Renal pelvis (tissue), 4 donors: ENCODE measurements around the gene AS3MT. TPM values are rescaled to one million over a fixed set of nuclear protein-coding genes. Genes with fewer than 3 reads are reported as not detected.
"Not testable (repeated sequence)": the region's sequence is repeated elsewhere in the genome, so short reads cannot be mapped to it uniquely, and the experiment has no call there.

Experiments
- DNase-seq: peaks from one replicate; pipeline ENCODE4 v3.0.0-alpha.2; 2013
- polyA plus RNA-seq, 3 donors: library from polyadenylated mRNA; unstranded; fragments of 120-200 nt; gene quantifications; one replicate each; pipeline ENCODE4 v1.2.1, GENCODE V29; 2013; ENCODE audit not compliant: insufficient read length in 3 of 3

The AS3MT gene
- polyA plus RNA-seq, 3 donors, result 19.5 to 26.0 (median 23.1) TPM

DNA sequence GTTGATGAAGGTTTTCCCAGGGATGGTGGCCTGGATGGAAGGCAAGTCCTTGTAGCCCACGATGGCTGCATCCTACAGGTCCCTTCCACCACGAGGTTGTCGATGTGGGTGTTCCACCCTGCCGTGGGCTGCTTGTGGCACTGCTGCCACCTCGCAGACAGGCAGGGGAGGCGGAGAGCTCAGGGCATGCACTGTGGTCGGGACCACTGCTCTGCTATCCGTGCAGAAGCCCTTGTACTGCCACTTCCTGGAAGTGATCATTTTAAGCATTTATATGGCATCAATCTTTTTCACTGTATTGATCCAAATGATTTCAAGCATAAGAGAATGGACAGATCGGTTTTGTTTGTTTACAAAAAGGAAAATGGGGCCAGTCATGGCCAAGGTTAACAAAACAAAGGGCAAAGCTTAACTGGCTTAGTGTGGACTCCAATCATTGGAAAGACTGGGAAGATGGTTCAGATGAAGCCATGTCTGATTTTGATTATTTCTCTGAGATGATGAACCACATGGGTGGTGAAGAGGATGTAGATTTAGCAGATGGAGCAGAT is 23.8 kb upstream of the AS3MT start:
- DNase-seq, result no peak

DNA sequence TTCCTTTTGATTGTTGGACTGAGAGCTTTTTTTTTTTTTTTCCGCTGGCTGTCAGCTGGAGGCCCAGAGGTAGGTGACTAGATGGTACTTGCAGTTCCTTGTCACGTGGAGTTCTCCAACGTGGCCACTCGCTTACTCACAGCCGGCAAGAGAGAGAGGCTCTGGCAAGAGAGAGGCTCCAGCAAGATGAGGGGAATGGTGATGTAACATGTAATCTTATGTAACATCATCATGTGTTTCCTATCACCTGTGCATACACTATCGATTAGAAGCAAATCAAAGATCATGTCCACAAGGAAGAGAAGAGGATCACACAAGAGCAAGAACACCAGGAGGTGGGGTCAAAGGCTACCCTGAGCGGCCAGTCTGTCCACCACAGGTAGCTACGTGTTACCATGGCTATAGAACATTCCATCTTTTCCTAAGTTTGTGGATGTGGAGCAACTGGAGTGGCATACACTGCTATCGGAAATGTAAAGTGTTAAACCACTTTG is 19.2 kb upstream of the AS3MT start:
- DNase-seq, result no peak

DNA sequence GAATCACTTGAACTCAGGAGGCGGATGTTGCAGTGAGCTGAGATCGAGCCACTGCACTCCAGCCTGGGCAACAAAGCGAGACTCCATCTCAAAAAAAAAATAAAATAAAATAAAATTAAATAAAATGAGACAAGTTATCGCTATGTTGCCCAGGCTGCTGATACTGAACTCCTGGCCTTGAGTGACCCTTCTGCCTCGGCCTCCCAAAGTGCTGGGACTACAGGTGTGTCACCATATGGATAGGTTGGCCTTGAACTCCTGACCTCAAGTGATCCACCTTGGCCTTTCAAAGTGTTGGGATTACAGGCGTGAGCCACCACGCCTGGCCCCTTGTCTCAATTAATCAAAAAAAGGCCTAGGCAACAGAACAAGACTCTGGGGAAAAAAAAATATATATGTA is 16.0 kb upstream of the AS3MT start:
- not testable (repeated sequence) for DNase-seq

DNA sequence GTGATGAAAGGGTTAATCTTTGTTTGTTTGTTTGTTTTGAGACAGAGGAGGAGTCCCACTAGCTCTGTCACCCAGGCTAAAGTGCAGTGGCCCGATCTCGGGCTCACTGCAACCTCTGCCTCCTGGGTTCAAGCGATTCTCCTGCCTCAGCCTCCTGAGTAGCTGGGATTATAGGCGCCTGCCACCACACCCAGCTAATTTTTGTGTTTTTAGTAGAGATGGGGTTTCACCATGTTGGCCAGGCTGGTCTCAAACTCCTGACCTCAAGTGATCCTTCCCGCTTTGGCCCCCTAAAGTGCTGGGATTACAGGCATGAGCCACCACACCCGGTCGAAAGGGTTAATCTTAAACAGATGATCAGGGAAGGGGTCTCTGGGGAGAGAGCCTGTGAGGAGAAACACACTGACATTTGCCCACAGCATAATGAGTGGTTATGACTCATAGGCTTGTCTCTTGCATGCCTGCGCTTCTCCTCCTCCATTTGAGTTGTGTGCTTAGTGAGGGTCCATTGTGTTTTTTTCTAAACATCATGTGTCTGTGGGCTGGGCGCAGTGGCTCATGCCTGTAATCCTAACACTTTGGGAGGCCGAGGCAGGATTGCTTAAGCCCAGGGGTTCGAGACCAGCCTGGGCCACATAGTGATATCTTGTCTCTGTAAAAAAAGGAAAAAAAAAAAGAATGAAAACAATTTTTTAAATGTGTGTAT is 13.4 kb upstream of the AS3MT start:
- DNase-seq, result not testable (repeated sequence)

DNA sequence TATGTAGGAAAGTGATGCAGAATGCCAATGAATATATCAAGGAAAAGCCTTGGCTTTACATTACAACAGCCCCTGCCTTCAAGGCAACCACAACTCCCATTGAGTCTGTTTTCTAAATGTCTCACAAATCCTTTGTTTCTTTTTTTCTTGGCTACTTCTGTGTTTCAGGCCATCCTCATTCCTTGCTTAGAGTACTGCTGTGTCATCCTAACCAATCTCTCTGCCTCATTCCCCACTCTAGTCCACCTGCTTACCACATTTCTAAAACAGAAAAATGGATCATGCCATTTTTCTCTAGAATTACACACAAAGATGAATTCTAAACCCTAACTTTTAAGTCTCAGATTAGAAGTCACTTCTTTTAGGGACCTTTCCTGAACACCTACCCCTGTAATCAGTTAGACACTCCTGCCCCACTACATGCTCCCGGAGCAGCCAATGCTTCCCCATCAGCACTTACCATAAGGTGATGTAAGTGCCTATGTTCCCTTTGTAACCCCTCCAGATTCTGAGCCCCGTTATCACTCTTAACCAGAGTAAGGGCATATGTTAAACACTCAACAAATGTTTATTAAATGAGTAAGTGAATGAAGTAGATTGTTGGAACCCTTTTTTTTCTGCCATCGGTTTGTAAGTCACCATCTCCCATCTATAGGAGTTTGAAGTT is 12.4 kb upstream of the AS3MT start:
- DNase-seq, result no peak

DNA sequence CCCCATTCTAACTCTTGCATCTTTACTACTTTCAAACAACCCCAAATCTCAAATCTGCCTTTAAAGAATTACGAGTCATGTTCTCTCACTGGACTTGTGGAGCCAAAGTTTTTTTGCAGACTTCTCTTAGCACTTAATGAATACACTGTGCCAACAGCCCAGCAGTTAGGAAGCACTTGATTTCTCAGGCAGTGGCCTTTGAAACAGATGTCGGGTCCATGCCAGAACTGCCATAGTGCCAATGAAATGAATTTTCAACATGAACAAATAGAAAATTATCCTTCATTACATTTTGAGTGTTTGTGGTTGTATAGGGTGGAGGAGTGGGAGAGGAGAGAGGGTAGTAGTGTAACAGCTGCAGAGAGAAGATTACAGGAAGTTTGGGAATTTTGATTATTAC is 9.4 kb upstream of the AS3MT start:
- no peak for DNase-seq

DNA sequence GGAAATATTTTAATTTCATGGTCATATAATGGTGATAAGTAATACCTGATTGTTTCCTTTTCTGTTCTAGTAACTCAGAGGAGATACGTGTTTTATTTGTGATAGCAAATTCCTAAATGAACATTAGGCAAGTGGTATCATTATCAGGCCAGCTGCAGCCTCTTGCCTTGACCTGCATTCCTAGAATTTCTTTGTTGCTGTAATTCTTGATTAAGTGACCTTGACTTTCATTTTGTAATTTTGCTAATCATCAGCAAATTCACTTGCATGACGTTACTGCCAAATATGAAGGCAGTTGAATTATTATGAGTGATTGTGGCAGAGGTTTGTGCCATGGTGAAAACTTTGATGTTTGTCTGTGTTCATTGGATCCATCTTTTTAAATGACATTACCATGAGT is 5.6 kb upstream of the AS3MT start:
- DNase-seq, result no peak

DNA sequence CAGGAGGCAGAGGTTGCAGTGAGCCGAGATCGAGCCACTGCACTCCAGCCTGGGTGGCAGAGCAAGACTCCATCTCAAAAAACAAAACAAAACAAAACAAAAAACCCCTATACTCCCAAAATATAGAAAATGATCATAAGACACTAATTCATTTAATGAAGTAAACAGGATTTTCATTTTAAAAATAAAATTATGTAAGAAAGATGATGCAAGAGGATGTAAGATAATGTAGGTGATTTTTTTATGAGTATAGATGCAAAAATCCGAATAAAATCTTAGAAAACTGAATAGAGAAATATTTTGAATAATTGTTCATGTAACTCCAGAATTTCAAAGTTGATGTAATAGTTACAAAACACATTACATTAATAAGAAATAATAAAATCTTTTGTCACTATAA is 3.6 kb upstream of the AS3MT start:
- no peak for DNase-seq

DNA sequence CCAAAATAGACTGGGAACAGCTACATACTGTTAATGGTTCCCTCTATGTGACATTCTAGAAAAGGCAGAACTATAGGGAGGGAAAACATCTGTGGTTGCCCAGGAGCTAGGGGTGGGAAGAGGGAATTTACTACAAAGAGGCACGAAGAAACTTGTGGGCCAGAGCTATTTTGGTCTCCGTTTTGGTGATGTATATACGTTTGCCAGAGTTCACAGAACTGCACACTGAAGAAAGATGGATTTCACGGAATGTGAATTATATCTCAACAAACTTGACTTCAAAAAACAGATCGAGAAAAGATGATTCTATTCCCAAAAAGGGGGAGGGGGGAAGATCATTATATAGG is 386 bp upstream of the AS3MT start:
- no peak for DNase-seq

DNA sequence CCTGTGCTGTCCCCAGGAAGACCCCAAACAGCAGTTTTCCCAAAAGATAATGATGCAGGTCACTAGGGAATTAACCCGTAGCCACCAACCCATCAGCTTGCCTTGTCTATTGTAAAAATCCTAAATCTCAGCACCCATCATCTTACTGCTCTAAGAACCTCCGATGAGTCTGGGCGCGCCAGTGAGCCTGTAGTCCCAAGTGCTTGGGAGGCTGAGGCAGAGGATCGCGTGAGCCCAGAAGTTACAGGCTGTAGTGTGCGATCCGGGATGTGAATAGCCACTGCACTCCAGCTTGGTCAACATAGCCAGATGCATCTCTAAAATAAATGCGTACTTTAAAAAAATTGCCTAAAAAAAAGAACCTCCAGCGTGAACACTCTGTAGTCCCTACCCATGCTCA is 951 bp downstream of the AS3MT start:
- DNase-seq, result no peak

DNA sequence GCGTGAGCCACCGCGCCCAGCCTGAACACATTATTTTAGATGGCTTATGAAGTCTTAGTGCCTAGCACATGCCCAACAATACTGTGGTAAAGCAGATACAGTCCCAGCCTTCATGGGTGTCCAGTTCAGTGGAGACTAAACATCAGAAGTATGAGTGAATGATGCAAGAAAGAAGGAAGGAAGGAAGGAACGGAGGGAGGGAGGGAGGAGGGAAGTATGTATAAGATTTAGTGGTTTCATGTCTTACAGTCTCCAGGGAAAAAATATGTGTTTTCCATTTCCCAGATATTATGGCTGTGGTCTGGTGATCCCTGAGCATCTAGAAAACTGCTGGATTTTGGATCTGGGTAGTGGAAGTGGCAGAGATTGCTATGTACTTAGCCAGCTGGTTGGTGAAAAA is 2.9 kb downstream of the AS3MT start:
- DNase-seq, result no peak

DNA sequence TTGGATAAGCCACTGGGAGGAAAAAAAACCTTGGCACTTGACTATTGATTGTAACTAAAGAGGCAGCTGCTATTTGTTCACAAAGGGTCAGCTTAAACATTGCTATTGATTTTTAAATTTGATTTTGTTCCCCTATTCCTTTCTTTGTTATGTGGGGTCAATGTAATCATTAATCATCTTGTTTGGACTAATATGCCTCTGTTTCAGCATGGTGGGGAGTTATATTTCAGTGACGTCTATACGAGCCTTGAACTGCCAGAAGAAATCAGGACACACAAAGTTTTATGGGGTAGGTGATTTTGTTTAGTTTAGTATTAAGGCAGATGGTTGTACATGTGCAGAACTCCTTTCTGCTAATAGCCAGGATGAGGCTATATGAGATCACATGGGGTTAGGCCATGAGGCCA is 7.5 kb downstream of the AS3MT start:
- DNase-seq, result no peak

DNA sequence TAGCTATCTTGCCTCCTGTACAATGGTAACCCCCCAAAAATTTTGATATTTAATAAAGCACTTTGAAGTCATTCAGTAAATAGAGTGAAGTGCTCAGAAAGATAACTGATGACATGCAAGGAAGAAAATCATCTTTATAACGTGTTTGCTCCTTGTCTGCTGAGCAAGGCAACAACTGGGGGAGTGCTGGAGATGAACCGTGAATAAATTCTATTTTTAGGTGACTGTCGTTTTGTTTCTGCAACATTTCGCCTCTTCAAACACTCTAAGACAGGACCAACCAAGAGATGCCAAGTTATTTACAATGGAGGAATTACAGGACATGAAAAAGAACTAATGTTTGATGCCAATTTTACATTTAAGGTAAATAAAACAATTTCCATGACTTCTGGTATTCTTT is 9.4 kb downstream of the AS3MT start:
- no peak for DNase-seq

DNA sequence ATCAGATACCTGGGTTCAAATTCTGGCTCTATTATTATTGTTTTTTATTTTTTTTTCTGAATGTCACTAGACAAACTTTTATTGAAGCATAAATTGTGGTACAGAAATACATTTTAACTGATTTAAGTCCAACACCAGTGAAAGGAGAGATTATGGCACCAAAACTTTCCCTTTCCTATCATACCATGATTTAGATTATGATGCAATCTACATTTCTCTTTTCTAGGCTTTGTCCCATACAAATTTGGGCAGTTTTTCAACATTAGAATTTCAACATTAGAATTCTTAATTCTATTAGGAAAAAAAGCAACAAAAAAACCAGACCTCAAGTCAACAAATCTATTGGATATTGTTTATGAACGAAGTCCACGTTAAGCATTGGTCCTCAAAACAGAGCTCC is 11.0 kb downstream of the AS3MT start:
- DNase-seq, result no peak

DNA sequence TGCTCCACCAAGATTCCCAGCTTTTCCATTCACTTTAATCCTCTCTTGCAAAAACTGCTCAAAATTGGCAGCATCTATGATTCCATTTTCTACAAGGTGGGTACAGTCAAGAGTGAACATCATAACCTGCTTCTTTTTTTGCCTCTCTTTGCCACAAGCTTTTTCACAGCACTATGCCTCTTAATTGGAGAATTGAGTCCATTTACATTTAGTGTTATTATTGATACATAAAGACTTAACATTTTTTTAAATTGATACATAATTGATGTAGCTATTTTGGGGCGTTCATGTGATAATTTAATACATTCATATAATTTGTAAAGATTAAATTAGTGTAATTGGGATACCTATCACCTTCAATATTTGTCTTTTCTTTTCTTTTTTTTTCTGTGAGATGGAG is 18.8 kb downstream of the AS3MT start:
- no peak for DNase-seq

DNA sequence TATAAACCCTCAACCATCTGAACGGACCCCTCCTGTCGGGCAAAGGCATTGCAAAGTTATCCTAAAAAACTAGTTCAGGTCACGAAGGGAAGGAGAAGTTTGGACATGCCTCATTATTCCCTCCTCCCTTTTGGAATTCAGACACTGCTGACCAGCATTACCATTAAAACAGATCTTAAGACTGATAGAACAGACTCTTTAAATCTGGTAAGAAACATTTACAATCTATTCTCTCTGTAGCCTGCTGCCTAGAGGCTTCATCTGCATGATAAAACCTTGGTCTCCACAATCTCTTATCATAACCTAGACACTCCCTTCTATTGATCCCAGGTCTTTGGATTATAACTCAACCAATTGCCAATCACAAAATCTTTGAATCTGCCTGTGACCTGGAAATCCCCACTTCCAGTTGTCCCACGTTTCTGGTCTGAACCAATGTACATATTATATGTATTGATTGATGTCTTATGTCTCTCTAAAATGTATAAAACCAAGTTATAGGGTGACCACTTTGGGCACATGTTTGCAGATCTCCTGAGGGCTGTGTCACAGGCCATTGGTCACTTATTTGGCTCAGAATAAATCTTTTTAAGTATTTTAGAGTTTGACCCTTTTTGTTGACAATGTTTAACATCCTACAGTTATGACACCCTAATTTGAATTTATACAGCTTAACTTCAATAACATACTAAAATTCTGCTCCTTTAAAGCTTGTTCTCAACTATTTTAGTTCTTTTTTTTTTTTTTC is 25.4 kb downstream of the AS3MT start:
- DNase-seq, result no peak

DNA sequence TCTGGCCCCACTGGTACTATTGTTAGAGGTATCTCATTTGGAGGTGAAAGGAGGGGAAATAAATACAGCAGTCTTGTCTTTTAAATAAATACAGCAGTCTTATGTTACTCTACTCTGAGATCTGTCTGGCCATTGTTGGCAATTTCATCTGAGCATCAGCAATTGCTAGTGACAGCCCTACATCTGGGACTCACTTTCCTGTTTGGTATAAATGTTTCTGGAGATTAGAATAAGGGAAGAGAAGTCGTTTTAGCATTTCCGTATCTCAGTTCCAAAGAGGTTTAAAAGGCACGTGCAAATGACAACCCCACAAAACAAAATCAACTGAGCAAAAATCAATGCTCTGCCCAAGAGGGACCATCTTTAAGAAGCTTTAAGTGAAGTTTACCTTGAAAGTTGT is 30.7 kb downstream of the AS3MT start:
- no peak for DNase-seq

DNA sequence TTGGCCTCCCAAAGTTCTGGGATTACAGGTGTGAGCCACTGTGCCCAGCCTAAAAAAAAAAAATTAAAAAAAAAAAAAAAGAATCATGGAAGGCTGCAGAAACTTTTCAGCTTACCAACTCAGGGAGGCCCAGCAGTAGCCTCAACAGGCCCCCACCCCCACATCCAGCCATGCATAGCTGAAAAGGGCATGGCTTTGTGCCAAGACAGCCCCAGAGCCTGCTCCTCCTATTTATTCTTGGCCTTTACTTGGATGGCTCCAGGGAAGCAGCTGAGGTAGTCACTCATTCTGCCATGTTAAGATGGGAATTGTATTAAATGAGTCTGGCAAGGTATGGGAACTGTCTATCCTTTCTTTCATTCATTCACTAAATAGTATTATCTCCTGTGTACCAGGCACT is 35.1 kb downstream of the AS3MT start:
- DNase-seq, result no peak

DNA sequence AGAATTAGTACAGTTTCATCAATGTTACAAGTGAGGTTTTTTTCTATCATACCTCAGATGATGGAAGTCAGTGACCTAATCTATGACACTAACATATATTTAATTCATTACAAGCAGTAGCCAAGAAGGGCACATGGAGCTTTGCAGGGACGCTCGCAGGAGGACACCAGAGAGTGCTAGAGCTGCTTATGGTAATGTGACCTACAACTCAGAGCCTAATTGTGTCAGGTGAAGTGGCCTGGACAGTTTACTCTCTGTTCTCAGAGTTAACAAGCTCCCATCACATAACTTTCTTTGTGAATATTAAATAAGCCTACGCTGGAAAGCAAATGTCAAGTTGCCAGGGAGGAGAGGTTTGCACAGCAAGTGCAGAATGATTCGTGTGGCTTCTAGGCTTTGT is 37.2 kb downstream of the AS3MT start:
- DNase-seq, result no peak

DNA sequence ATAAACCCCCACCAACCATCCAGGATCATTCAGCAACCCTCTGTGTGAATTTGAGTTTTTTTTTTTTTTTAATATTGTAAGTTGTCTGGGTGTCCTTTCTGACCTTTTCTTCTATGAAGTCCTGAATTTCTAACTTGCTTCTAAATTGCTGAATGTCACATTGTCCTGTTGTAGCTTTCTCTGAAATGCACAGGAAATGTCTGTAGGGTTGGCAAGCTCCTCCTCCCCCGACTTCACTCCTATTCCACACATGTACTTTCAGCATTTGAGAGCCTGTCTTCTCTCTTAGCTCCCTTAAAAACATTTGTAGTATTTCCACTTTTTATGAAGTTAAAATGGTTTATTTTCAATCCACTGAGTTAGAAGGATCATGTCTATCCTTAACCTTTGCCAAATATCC is 45.5 kb downstream of the AS3MT start:
- DNase-seq, result no peak

DNA sequence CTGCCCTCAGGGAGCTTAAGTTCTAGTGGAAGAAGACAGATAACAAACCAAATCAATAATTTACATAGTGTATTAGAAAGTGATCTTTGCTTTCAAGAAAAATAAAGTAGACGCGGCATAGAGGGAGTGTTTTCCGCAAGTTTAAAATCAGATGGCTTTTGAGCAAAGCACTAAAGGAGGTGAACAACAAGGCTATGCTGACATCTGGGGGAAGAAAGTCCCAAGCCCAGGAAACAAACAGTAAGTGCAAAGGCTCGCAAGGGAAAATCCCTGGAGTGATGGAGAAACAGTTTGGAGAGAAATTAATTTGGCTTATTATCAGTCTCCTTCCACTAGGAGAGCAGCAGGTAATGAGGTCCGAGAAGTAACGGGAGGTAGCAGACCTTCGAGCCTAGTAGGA is 46.9 kb downstream of the AS3MT start:
- no peak for DNase-seq

DNA sequence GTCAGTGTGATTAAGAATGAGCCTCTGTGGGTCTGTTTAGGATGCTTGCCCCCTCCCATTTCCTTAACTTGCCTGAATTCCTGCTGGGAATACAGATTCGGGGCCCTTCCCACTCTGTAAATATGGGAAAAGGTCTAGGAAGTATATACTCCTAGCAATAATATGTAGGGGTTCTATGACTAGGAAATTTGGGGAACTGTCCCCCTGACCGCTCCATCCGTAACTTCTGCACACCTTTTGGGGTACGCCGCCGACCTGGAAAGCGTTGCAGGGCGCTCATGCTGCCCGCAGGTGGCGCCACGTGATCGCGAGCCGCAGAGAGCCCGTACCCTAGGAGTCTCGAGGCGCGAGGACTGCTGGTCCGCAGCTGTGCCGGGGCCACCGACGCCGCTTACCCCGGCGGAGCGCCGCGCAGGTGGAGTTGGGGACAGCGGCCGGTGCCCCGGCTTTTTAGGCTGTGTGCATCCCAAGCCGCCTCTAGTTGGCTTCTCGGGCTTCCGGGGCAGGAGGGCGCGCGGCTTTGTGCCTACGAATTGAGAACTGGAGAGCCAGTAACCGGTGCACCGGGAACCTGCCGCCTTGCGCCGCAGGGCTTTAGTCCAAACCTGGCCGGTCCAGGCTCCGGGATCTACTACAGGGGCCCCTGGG is 48.2 kb downstream of the AS3MT start:
- peak; percentile 68 for DNase-seq
